HepG2 (cell line): ENCODE measurements around the gene DIRAS1. TPM values are rescaled to one million over a fixed set of nuclear protein-coding genes. Genes with fewer than 3 reads are reported as not detected.

Experiments
- EEA1 ChIP-seq: sonication (generic); formaldehyde crosslinking; IDR thresholded peaks from 2 replicates; pipeline ENCODE4 v1.5.1; 2020; ENCODE audit warnings: mild to moderate bottlenecking, missing genetic modification reagents, borderline replicate concordance
- GPN1 ChIP-seq: sonication (generic); formaldehyde crosslinking; IDR thresholded peaks from 2 replicates; pipeline ENCODE4 v1.5.1; 2020; ENCODE audit warnings: missing genetic modification reagents, borderline replicate concordance
- HOXA3 ChIP-seq: sonication (generic); formaldehyde crosslinking; IDR thresholded peaks from 2 replicates; pipeline ENCODE4 v1.5.0; 2020; ENCODE audit warnings: missing genetic modification reagents
- KLF11 ChIP-seq: IDR thresholded peaks from 2 replicates; pipeline ENCODE4 v1.6.1; 2016; ENCODE audit warnings: missing compliant biosample characterization
- NBN ChIP-seq: fragments of 450-650 bp; conservative IDR thresholded peaks from 2 replicates; pipeline ENCODE4 v1.6.1; 2017
- NFE2L1 ChIP-seq: sonication (generic); formaldehyde crosslinking; IDR thresholded peaks from 2 replicates; pipeline ENCODE4 v1.4.0; 2020; ENCODE audit warnings: missing genetic modification reagents, mild to moderate bottlenecking, borderline replicate concordance
- PRMT3 ChIP-seq: sonication (generic); formaldehyde crosslinking; IDR thresholded peaks from 2 replicates; pipeline ENCODE4 v1.8.1; 2022; ENCODE audit warnings: low read depth, mild to moderate bottlenecking, moderate library complexity, missing genetic modification reagents, borderline replicate concordance
- RFX3 ChIP-seq: IDR thresholded peaks from 2 replicates; pipeline ENCODE4 v1.6.1; 2016; ENCODE audit warnings: missing biosample characterization, missing genetic modification reagents
- ZFP41 ChIP-seq: sonication (generic); formaldehyde crosslinking; IDR thresholded peaks from 2 replicates; pipeline ENCODE4 v1.4.0; 2020; ENCODE audit warnings: mild to moderate bottlenecking, missing genetic modification reagents, borderline replicate concordance
- ZNF790 ChIP-seq: sonication (generic); formaldehyde crosslinking; IDR thresholded peaks from 2 replicates; pipeline ENCODE4 v1.8.0; 2022; ENCODE audit warnings: missing genetic modification reagents, mild to moderate bottlenecking, borderline replicate concordance
- ZSCAN30 ChIP-seq: sonication (generic); formaldehyde crosslinking; IDR thresholded peaks from 2 replicates; pipeline ENCODE4 v1.5.0; 2020; ENCODE audit warnings: mild to moderate bottlenecking, missing genetic modification reagents
- ZSCAN31 ChIP-seq: sonication (generic); formaldehyde crosslinking; IDR thresholded peaks from 2 replicates; pipeline ENCODE4 v1.5.0; 2020; ENCODE audit warnings: low read depth, mild to moderate bottlenecking, missing genetic modification reagents
- polyA plus RNA-seq, 8 experiments: library from polyadenylated mRNA; depleted of rRNA in 3 of 8; stranded (reverse) in 7 of 8; unstranded in 1 of 8; fragments of >200 nt; fragmentation: Illumina TruSeq in 4 of 8; extraction: Trizol in 4 of 8; gene quantifications; 2 replicates each; pipeline versions ENCODE4 v1.2.1 to v1.2.3, GENCODE V29; 2011 to 2016; ENCODE audit warnings: low read depth in 4 of 8, missing spikeins in 1 of 8, mixed read lengths in 1 of 8; ENCODE audit not compliant: insufficient read depth in 1 of 8
- total RNA-seq, 5 experiments: library from RNA; depleted of rRNA; stranded (reverse); fragments of >200 nt; fragmentation: Illumina TruSeq; extraction: Trizol; gene quantifications; 2 replicates each; pipeline ENCODE4 v1.2.3, GENCODE V29; 2016; ENCODE audit warnings: low read depth in 1 of 5
- TF ChIP-seq, protein P1 (sequence below): sonication (generic); formaldehyde crosslinking; IDR thresholded peaks from 2 replicates; pipeline ENCODE4 v1.5.0; 2020; ENCODE audit warnings: mild to moderate bottlenecking, missing genetic modification reagents
- TF ChIP-seq, protein P2 (sequence below): sonication (generic); formaldehyde crosslinking; IDR thresholded peaks from 2 replicates; pipeline ENCODE4 v1.4.0; 2020; ENCODE audit warnings: low read depth, mild to moderate bottlenecking, missing genetic modification reagents
- TF ChIP-seq, protein P3 (sequence below): IDR thresholded peaks from 2 replicates; pipeline ENCODE4 v1.6.1; 2016; ENCODE audit warnings: missing compliant biosample characterization, missing genetic modification reagents, borderline replicate concordance
- TF ChIP-seq, protein P4 (sequence below): sonication (generic); formaldehyde crosslinking; IDR thresholded peaks from 2 replicates; pipeline ENCODE4 v1.4.0; 2020; ENCODE audit warnings: missing genetic modification reagents, borderline replicate concordance

The DIRAS1 gene
- total and polyA plus RNA-seq, 2 of the 13 experiments (the other 11 are each of a cell fraction or from before 2014, with no cell fraction given) = 0.97 to 1.8 TPM

DNA sequence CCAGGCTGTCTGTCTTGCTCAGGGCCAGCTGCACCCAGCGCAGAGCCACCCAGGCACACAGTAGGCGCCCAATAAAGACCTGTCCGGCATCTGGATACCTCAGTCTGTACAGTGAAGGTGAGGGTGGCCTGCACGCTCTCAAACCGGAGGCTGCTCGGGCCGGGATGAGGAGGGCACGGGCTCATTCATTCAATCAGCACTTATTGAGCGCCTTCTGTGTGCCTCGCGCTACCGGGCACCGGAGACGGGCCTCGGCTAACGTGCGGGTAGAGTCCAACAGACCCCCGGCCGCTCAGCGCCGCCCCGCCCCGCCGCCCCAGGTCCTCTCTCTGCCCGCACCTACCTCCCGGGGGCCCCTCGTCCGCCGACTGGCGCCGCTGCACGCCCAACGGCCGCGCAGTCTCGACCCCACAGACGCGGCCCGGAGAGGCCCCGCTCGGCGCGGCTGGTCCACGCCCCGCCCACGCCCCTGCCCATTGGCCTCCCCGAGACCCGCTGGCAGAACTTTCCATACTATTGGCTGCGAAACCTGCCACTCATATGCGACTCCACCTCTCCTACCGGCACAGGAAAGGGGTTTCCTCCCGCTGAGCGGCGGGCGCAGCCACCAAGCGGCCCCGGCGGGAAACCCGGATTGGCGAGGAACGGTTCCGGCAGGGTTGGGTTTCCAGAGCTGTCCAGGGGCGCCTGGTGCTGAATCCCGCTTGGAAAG lies 18.6 kb upstream of the DIRAS1 start, which contains the start of gene SLC39A3 (continued):
- TF ChIP-seq PRMT3 (CRISPR knock-in tag) (peak; percentile 85; the same call in 1 of the 2 replicates), HOXA3 (CRISPR knock-in tag) (peak; percentile 89), KLF11 (peak; percentile 99), ZSCAN30 (CRISPR knock-in tag) (peak; percentile 89), RFX3 (CRISPR knock-in tag) (peak; percentile 44; the same call in 1 of the 2 replicates), ZFP41 (peak; percentile 78; the same call in 1 of the 2 replicates), EEA1 (0 out of 2 replicates have a peak, but pooled peaks have one; percentile 7), ZNF790 (CRISPR knock-in tag) (peak; percentile 97; the same call in 1 of the 2 replicates), GPN1 (CRISPR knock-in tag) (0 out of 2 replicates have a peak, but pooled peaks have one; percentile 74), NFE2L1 (CRISPR knock-in tag) (no peak), ZSCAN31 (CRISPR knock-in tag) (peak; percentile 81; the same call in 1 of the 2 replicates), NBN (no peak)
- TF ChIP-seq, protein P1, sequence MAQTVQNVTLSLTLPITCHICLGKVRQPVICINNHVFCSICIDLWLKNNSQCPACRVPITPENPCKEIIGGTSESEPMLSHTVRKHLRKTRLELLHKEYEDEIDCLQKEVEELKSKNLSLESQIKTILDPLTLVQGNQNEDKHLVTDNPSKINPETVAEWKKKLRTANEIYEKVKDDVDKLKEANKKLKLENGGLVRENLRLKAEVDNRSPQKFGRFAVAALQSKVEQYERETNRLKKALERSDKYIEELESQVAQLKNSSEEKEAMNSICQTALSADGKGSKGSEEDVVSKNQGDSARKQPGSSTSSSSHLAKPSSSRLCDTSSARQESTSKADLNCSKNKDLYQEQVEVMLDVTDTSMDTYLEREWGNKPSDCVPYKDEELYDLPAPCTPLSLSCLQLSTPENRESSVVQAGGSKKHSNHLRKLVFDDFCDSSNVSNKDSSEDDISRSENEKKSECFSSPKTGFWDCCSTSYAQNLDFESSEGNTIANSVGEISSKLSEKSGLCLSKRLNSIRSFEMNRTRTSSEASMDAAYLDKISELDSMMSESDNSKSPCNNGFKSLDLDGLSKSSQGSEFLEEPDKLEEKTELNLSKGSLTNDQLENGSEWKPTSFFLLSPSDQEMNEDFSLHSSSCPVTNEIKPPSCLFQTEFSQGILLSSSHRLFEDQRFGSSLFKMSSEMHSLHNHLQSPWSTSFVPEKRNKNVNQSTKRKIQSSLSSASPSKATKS = peak; percentile 87; the same call in 1 of the 2 replicates
- TF ChIP-seq, protein P2, sequence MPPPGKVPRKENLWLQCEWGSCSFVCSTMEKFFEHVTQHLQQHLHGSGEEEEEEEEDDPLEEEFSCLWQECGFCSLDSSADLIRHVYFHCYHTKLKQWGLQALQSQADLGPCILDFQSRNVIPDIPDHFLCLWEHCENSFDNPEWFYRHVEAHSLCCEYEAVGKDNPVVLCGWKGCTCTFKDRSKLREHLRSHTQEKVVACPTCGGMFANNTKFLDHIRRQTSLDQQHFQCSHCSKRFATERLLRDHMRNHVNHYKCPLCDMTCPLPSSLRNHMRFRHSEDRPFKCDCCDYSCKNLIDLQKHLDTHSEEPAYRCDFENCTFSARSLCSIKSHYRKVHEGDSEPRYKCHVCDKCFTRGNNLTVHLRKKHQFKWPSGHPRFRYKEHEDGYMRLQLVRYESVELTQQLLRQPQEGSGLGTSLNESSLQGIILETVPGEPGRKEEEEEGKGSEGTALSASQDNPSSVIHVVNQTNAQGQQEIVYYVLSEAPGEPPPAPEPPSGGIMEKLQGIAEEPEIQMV (CRISPR knock-in tag) = peak; percentile 87
- TF ChIP-seq, protein P3, sequence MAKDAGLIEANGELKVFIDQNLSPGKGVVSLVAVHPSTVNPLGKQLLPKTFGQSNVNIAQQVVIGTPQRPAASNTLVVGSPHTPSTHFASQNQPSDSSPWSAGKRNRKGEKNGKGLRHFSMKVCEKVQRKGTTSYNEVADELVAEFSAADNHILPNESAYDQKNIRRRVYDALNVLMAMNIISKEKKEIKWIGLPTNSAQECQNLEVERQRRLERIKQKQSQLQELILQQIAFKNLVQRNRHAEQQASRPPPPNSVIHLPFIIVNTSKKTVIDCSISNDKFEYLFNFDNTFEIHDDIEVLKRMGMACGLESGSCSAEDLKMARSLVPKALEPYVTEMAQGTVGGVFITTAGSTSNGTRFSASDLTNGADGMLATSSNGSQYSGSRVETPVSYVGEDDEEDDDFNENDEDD (CRISPR knock-in tag) = peak; percentile 71; the same call in 1 of the 2 replicates
- TF ChIP-seq, protein P4, sequence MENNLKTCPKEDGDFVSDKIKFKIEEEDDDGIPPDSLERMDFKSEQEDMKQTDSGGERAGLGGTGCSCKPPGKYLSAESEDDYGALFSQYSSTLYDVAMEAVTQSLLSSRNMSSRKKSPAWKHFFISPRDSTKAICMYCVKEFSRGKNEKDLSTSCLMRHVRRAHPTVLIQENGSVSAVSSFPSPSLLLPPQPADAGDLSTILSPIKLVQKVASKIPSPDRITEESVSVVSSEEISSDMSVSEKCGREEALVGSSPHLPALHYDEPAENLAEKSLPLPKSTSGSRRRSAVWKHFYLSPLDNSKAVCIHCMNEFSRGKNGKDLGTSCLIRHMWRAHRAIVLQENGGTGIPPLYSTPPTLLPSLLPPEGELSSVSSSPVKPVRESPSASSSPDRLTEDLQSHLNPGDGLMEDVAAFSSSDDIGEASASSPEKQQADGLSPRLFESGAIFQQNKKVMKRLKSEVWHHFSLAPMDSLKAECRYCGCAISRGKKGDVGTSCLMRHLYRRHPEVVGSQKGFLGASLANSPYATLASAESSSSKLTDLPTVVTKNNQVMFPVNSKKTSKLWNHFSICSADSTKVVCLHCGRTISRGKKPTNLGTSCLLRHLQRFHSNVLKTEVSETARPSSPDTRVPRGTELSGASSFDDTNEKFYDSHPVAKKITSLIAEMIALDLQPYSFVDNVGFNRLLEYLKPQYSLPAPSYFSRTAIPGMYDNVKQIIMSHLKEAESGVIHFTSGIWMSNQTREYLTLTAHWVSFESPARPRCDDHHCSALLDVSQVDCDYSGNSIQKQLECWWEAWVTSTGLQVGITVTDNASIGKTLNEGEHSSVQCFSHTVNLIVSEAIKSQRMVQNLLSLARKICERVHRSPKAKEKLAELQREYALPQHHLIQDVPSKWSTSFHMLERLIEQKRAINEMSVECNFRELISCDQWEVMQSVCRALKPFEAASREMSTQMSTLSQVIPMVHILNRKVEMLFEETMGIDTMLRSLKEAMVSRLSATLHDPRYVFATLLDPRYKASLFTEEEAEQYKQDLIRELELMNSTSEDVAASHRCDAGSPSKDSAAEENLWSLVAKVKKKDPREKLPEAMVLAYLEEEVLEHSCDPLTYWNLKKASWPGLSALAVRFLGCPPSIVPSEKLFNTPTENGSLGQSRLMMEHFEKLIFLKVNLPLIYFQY (CRISPR knock-in tag) = peak; percentile 97
